NCI-H2196 treated with DMSO at 0.1 percent for 48 hours (cell line): ENCODE results near the gene SLC44A1.

Source experiments
- DNase-seq: peaks from one replicate; lab custom pipeline; 2025; ENCODE audit not compliant: unreplicated experiment; lab: John Stamatoyannopoulos, UW

SLC44A1 gene

DNA sequence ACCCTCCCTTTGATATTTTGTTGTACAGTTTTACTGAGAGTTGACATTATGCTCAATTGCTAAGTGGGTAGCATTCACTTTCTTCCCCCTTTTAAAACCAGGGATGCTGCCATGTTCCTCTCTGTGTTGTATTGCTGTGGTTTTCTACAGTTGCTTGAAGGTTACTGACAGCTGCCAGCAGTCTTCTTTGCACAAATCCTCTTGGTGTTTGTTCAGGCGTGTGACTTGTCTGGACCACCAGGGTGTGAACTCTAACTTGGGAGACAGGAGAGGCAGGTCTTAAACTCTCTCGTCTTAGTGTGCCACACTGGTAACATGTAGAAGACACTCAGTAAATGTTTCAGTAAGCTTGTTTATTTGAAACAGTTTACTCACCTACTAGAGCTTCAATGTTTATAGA lies 25.1 kb downstream of the SLC44A1 start:
- no peak for DNase-seq

DNA sequence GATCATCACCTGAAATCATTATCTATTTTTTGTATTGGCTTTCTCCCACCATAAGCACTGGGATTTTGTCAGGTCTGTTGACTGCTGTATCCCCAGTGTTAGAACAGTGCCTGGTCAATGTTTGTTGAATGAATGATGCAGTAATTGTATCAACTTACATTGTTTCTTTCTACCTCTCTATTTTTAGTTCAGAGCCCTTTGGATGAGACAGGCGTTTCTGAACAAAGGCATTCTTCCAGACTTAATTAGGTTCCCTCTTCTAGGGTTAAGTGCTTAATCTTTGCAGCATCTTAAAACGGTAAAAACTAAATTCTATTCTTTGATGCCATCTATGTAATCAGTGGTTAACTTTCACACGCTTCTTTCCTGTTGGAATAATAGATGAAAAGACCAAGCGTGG lies 26.3 kb downstream of the SLC44A1 start:
- DNase-seq: no peak

DNA sequence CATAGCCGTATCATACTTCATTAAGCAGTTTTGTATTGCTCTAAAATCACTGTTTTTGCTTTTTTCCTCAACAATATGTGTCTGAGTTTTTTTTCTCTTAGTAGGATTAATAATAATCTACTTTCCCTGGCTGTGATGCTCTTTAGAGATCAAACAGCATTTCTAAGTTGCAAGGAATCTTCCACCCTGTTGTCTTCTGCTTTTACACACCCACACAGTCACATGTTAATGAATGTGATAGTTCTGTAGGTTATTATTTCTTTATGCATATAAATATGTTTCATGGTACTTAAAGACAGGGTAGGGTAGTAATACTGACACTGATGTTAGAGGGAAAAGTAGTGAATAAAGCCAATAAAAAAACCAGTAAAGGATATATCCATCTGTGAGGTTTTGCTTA lies 29.3 kb downstream of the SLC44A1 start:
- DNase-seq: no peak

DNA sequence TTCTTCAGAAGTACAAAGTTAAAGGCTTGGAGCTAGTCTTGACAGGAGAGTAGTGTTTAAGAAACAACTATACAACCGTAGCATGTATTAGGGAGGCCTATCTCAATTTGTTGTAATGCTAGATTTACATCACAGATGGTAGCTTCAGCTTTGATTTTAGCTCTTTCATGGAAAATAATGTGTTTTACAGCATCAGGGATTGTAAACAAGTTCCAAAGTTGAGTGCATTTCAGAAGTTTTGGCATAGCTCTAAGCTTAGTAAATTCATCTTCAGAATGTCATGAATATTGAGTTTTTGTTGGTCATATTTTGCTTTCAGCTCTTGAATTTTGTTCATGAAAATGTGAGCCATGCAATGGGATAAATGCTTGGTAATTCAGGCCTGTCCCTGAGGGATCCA lies 30.7 kb downstream of the SLC44A1 start:
- DNase-seq: no peak

DNA sequence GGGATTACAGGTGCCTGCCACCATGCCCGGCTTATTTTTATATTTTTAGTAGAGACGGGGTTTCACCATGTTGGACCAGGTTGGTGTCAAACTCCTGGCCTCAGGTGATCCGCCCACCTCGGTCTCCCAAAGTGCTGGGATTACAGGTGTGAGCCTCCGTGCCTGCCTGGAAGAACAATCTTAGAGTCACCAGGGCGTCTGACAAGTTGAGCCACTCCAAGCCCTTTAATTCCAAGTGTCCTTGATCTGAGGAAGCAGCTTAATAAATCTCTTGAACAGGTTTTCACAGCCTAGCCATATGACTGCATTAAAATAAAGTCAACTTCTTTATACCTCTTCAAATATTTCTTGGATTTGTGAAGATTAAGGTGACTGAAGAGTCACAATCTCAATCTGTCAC lies 31.5 kb downstream of the SLC44A1 start:
- DNase-seq: no peak

DNA sequence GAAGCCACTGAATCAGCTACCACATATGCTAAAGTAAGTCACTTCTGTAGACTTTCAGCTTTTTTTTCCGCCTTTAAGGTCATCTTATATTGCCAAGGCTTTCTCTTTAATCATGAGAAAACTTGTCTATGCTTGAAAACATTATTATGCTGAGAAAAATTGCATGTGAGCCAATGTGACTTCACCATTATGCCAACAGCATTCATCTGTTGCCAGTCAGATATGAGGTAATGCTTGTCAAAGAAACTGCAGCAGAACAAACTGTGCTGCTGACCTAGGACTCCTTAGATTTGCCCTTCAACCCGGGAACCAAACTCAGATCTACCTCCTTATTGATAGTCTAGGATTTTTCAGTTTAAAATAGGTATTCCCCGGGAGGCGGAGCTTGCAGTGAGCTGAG lies 34.3 kb downstream of the SLC44A1 start:
- no peak for DNase-seq

DNA sequence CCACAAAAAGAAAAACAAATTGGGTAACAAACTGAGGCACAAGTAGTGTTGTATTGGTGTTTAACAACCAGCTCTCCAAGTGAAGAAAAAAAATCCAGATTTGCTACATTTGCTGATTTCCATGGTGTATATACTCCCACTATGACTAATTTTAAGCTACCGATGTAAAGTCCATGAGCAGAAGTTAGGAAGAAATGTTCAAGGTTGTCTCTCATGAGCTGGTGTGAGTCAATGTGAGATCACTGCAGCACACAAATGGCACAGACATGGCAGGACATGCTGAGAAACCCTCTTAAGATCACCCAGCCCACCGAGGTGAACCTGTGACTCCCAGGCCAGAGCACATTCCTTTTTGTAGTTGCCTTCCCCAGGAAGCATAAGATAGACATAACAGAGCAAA lies 36.2 kb downstream of the SLC44A1 start:
- DNase-seq: no peak

DNA sequence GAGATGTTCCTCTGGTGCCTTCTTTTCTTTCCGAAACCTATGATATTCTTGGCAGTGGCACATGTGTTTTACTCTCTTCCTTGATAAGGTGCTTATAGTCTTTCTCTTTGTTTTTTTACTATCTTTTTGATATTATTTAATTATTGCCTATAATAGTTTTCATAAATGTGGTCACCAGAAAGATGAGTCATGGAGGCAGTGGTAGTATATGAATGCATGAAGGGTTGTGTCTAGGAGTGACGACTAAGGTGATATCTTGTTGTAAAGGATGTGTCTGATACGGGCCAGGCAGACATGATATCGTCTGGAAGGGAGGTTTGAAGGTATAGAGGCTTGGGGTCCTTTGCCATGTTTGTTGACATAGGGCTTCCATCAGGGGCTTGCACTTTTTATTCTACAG lies 36.8 kb downstream of the SLC44A1 start:
- no peak for DNase-seq

DNA sequence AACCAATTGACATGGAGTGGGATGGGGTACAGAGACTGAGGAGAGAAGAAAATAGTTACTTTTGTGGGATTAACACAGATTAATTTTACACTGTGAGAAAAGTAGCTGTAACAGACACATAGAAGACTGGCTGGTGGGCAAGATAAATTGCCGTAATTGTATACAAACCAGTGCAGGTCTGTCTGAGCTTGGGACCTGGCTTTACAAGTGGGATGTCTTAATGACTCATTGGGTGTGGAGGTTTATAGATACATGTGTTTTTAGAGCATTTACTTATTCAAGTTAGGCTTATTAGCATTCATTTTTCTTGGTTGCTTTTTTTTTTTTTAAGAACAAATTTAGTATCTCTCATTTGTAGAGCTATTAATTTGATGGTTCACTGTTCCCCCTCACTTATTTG lies 37.5 kb downstream of the SLC44A1 start:
- DNase-seq: no peak

DNA sequence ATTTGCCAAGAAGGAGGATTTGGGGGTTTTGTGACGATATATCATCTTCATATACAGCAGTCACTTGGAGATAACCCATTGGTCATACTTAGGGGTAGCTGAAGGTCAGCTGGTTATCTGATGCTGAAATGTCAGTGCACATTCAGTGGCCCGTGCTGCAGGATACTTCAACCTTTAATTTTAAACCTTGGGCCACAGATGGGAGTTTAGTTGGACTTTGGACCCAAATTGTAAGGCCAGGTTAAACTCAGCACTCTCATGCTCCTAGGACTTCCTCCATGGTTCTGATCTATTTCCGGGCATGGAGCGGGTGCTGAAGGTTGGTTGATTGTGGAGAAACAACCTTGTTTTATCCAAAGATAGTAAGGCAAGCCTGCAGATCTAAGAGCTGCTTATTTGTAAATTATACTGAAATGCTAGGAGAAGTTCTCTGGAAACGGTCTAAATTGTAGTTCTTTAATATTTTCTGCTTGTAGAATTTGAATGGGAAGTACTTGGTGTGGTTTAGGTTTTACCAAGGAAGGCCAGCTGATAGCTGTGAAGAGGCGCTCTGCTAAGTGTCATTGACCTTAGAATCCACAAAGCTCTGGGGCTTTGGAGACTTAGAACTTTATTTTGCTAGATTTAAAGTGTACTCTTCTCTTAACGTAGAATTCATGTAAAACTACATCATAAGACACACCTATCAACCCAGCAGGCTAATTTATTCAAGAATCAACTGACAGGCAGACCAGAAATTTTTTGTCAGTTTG lies 38.6 kb downstream of the SLC44A1 start:
- no peak for DNase-seq

DNA sequence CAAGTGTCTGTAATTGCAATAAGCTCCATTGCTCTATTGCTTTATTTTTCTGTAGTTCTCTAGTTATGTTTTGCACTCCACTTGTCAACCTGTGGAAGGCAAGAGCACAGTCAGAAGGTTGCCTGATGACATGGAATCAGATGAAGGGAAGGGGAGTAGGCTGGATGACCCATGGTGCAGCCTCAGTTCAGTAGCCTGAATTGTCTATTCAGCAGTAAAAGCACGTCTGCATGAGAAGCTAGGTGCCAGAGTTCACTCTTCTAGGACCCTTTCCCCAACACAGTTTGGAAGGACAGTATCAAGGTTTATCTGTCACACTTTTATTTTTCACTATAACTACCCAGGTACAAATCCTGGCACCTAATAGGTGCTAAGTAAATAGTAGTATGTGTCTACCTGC lies 39.3 kb downstream of the SLC44A1 start:
- DNase-seq: no peak

DNA sequence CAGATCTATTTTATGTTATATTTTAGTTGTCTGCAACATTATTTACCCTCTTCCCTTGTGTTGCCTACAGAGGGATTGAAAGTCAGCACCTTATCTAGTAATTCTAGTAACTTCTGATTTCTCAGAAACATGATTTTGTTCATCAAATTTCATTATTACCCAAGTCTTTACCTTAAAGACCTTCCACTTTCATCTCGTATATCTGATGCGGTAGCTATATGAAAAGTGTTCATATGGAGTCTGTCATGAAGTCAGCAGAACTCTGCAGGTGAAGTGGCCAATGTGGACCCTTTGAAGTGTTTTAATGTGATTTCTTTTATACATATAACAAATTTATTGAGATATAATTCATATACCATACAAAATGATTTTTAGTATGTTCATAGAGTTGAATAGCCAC lies 40.0 kb downstream of the SLC44A1 start:
- no peak for DNase-seq

DNA sequence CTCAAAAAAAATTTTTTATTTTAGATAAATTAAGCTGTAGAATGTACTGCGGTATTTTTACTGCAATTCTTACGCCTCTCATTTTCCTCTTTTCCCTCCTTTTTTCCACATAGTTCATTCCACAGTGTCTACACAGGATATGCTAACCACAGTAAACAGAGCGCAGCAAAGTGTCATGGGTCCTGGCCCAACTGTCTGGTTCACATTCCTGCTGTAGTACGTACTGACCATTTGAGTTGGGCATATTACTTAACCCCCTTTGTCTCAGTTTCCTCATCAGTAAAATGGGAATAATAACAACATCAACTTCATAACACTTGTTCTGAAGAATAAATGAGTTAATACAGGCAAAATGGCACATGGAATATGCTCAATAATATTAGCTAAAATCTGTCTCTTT lies 41.6 kb downstream of the SLC44A1 start:
- DNase-seq: no peak

DNA sequence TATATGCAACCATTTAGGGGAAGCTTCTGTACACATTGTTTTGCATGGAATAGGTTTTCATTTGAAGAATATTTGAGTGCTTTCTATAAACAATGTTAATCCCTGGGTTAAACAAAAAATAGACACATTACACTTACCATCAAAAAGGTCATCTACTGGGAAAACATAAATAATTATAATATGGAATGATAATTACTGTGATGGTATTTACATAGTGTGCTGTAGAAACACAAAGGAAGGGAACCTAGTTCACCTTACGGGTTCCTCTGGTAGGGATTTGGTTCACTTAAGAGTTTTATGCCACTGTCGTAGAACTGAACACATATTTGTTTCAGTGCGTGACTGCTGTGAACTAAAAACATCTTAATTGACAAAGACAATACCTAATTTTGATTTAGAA lies 44.9 kb downstream of the SLC44A1 start:
- DNase-seq: no peak

DNA sequence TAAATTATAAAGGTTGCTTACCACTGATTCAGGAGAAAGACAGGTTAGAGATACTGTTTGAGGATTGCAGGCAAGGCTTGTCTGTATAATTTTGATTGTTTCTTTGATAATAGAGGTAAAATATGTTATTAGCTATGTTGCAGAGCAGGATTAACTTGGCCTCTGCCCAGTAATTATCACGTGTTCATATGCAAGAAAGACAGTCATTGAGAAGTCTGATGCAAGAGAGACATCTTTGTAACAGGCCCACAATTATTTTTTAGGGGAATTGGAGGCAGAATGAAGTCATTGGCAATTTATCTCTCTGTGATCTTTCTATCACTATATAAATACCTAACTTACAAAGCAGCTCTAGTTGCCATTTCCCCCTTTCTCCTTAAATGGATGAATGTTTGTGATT lies 46.0 kb downstream of the SLC44A1 start:
- no peak for DNase-seq

DNA sequence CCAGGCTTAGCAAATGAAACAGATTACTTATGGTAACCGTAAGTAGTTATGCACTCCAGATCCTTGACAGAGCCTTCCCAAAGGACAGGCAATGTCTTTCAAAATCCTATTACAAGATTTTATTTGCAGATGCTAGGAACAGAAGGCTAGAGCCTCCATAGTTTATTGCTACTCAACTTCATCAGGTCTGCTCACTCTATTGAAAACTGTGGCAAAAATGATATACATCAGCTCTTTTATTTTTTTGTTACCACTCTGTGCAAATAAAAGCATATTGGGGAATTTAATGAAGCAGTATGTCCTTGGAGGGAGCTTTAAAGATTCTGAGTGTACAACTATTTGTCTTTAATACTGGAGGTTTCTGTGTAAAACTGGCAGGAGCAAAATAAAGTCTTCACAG lies 46.5 kb downstream of the SLC44A1 start:
- DNase-seq: no peak

DNA sequence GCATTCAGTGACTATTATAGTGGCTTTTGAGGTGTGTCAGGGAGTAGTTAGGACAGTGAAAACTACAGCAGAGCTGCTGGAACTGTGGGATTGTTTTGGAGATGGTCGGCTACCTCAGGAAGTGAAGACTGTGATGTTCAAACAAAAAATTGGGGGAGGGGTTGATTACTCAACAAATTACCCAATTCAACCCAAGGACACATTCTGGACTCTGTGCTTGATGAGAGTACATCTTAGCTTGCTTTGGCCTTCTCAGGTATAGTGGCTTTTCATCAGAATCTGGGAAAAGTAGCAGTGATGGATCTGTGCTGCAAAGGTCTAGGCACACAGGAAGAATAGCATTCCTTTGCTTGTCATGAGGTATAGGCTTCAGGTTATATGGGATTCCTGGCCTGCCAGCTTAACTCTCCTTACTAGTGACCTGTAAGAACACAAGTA lies 47.0 kb downstream of the SLC44A1 start:
- DNase-seq: no peak

DNA sequence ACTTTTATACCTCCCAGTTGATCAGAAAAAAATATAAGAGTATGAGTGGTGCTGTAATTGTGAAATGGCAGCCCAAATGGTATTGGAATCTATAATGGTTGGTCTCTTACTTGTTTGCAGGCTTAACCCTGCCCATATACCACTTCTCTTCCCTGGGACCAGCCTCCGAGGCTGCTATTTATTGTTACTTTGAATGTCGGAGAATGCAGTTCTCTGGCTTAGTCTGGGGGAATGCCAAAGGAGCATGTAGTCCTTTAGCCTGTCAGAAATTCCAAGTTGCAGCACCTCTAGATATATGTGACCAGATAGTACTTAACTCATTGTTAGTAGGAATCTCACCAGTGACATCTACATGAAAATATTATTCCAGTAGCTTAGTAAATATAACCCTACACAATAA lies 47.5 kb downstream of the SLC44A1 start:
- no peak for DNase-seq

DNA sequence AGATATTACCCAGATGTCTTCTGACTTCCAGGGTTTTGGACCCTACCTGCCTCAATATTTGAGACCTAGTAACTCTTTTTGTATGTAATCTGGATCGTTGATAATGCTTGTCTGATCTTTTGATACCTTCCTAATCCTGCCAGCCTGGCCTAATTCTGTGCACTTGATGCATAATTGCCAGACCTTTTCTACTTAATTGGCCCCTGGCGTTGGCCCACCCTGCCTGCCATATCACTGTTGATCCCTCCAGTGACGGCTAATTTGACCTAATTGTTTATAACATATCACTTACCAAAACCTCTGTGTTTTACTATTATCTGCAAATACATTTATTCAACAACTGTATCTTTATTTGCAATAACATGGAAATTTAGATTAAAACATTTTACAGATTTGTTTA lies 49.0 kb downstream of the SLC44A1 start:
- no peak for DNase-seq

DNA sequence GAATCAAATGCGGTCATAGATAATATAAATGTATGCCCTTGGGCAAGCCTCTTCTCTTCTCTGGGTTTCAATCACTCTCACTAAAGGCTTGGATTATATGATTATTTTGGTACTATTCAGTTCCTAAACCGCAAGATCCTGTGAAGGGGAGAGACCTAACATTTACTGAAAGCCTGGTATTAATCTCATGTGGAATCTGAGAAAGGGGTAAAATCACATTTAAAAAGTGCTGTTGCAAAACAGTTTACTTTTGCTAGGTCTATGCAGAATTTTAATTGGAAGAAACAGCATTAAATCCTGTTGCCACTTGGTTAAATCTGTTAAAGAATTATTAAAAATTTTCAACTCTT lies 50.7 kb downstream of the SLC44A1 start:
- DNase-seq: no peak

DNA sequence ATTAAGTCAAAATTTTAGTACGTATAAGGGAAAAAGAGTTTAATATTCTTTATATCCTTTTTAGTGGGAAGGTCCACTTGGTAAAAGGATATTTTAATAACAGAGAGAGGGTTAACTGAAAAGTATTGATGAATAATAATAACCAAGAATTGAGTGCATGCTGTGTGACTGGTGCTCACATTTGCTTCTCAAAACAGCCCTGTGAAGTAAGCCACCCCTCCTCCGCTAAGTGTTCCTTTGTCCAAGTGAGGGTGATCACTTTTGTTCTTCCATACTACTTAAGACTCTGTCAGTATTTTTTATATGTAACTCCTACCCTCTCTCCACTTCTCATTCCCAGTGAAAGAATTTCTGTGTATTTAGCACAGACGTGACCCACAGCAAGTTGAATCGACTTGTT lies 51.5 kb downstream of the SLC44A1 start:
- no peak for DNase-seq

DNA sequence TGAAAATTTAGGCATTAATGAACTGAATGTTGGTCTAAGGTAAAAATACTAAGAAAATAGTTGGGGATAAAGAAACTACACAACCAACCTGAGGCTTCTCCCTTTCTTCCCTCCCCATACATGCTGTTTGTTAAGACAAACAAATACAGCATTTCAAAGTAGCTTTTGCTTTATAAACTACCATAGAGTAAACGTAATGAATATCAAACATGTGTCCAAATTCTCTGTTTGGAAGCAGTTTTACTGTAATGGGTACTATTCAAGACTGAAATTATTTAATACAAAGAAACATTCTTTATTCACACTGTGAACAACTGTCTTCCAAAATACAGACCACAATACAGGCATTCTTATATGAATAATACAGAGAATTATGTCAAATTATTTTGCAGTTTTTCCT lies 52.0 kb downstream of the SLC44A1 start:
- DNase-seq: no peak

DNA sequence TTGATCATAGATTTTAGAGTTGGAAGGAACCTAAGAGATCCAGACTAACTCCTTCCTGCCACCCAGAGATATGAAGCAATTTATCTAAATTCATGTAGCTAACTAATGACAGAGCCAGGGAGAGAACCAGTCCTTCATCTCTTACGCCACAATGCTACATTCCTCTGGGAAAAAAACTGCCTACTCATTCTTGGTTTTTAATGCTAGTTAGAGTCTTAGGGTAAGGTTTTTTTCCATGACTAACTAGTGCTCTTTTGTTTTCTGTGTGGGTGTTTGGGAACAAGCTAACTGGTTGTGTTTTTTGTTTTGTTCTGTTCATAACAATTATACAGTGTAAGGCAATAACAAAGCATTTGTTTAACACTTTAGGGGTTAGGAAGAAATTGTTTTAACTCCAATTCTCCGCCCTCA lies 52.4 kb downstream of the SLC44A1 start:
- DNase-seq: no peak
